ENCODE data around the gene AUTS2. TPM values are rescaled to one million over a fixed set of nuclear protein-coding genes. Genes with fewer than 3 reads are reported as not detected.
A peak's percentile ranks its signal among the peaks of the same experiment; 100 is the strongest.

The AUTS2 gene
- polyA plus RNA-seq, 5 donors = 85.0 to 114 (median 97.6) TPM

- DNase-seq = no peak
Observed at GRCh38 chr7:69714886-69715576, 116.8 kb downstream of the AUTS2 start.

- DNase-seq = no peak
Observed at GRCh38 chr7:69717221-69717620, 118.9 kb downstream of the AUTS2 start.

GRCh38 chr7:69719717-69720116, 121.4 kb downstream of the AUTS2 start:
- no peak for DNase-seq

GRCh38 chr7:69722843-69723242, 124.6 kb downstream of the AUTS2 start:
- no peak for DNase-seq

- no peak for DNase-seq
Observed at GRCh38 chr7:69723663-69724062, 125.4 kb downstream of the AUTS2 start.

GRCh38 chr7:69728304-69728703, 130.0 kb downstream of the AUTS2 start:
- no peak for DNase-seq

- DNase-seq = no peak
Observed at GRCh38 chr7:69732203-69732602, 133.9 kb downstream of the AUTS2 start.

- no peak for DNase-seq
Observed at GRCh38 chr7:69735582-69735981, 137.3 kb downstream of the AUTS2 start.

- DNase-seq = no peak
Observed at GRCh38 chr7:69736126-69736810, 138.0 kb downstream of the AUTS2 start.

- DNase-seq = no peak
Observed at GRCh38 chr7:69738396-69738951, 140.2 kb downstream of the AUTS2 start.

GRCh38 chr7:69739190-69739589, 140.9 kb downstream of the AUTS2 start:
- DNase-seq = no peak

GRCh38 chr7:69739931-69740431, 141.7 kb downstream of the AUTS2 start:
- peak; percentile 48 to 67 for DNase-seq

- no peak for DNase-seq
Observed at GRCh38 chr7:69742237-69742636, 144.0 kb downstream of the AUTS2 start.

GRCh38 chr7:69743436-69743835, 145.2 kb downstream of the AUTS2 start:
- no peak for DNase-seq

- peak; percentile 36 to 37 for DNase-seq
Observed at GRCh38 chr7:69744026-69744425, 145.8 kb downstream of the AUTS2 start.

GRCh38 chr7:69746383-69746782, 148.1 kb downstream of the AUTS2 start:
- no peak for DNase-seq

- no peak for DNase-seq
Observed at GRCh38 chr7:69747144-69747543, 148.9 kb downstream of the AUTS2 start.

- DNase-seq = no peak
Observed at GRCh38 chr7:69748530-69748929, 150.3 kb downstream of the AUTS2 start.

- no peak for DNase-seq
Observed at GRCh38 chr7:69749372-69749979, 151.2 kb downstream of the AUTS2 start.

GRCh38 chr7:69749994-69750393, 151.7 kb downstream of the AUTS2 start:
- DNase-seq = no peak

GRCh38 chr7:69751026-69751425, 152.8 kb downstream of the AUTS2 start:
- no peak for DNase-seq

GRCh38 chr7:69753981-69754380, 155.7 kb downstream of the AUTS2 start:
- DNase-seq = no peak

GRCh38 chr7:69754476-69754875, 156.2 kb downstream of the AUTS2 start:
- no peak for DNase-seq
